NT2/D1 (cell line): Measurements from ENCODE around the gene NRDC.

ENCODE experiments used
- DNase-seq: peaks from one replicate; pipeline ENCODE4 v3.0.0-alpha.2; 2011; ENCODE audit warnings: low read depth, low spot score
- H3K27me3 ChIP-seq: 2 replicates; pipeline ENCODE4 v1.6.0; 2011; ENCODE audit warnings: mild to moderate bottlenecking; ENCODE audit not compliant: insufficient read length, insufficient read depth
- H3K36me3 ChIP-seq: 2 replicates; pipeline ENCODE4 v1.6.1; 2011; ENCODE audit warnings: mild to moderate bottlenecking, low read length, mixed read lengths; ENCODE audit not compliant: insufficient read depth, insufficient read length
- H3K4me1 ChIP-seq: 2 replicates; pipeline ENCODE4 v1.5.1; 2011; ENCODE audit not compliant: insufficient read depth, insufficient read length
- H3K4me3 ChIP-seq: 2 replicates; pipeline ENCODE4 v1.5.1; 2011; ENCODE audit warnings: low read depth; ENCODE audit not compliant: insufficient read length
- H3K9ac ChIP-seq: 2 replicates; pipeline ENCODE4 v1.6.0; 2011; ENCODE audit warnings: low read depth; ENCODE audit not compliant: insufficient read length
- H3K9me3 ChIP-seq: 2 replicates; pipeline ENCODE4 v1.5.1; 2011; ENCODE audit warnings: mild to moderate bottlenecking, low read length; ENCODE audit not compliant: insufficient read depth
- SUZ12 ChIP-seq: IDR thresholded peaks from 2 replicates; pipeline ENCODE4 v1.6.1; 2011; ENCODE audit not compliant: insufficient read length, insufficient read depth; ENCODE audit errors: extremely low read depth
- YY1 ChIP-seq: IDR thresholded peaks from 2 replicates; pipeline ENCODE4 v1.6.1; 2011; ENCODE audit not compliant: insufficient read length, insufficient read depth
- ZNF274 ChIP-seq: IDR thresholded peaks from 2 replicates; pipeline ENCODE4 v1.6.1; 2011; ENCODE audit warnings: mild to moderate bottlenecking, low read depth, low read length

NRDC gene

GRCh38 chr1:51863384-51863783 is 15.1 kb downstream of the NRDC start:
- Histone ChIP-seq H3K4me3 (no peak overlapping the region), H3K27me3 (no peaks in the 10 kb centered on the region), H3K9me3 (no peaks in the 10 kb centered on the region), H3K9ac (no peak overlapping the region), H3K36me3 (peaks cover 42% of the 10 kb centered on the region), H3K4me1 (peaks cover 2% of the 10 kb centered on the region)
- TF ChIP-seq YY1 = no peak
- TF ChIP-seq ZNF274 = no peak
- no peak for TF ChIP-seq SUZ12
- DNase-seq = no peak

- no peaks in the 10 kb centered on the region for H3K9me3 ChIP-seq
- no peak overlapping the region for H3K4me3 ChIP-seq
- H3K9ac ChIP-seq = no peak overlapping the region
- H3K4me1 ChIP-seq = peaks cover 2% of the 10 kb centered on the region
- peaks cover 46% of the 10 kb centered on the region for H3K36me3 ChIP-seq
- no peak for DNase-seq
- no peaks in the 10 kb centered on the region for H3K27me3 ChIP-seq
- no peak for TF ChIP-seq SUZ12
- no peak for TF ChIP-seq YY1
- TF ChIP-seq ZNF274 = no peak
These were observed 16.9 kb downstream of the NRDC start for GRCh38 chr1:51861669-51862068.

GRCh38 chr1:51859735-51860134 is 18.8 kb downstream of the NRDC start:
- H3K27me3 ChIP-seq = no peaks in the 10 kb centered on the region
- peaks cover 56% of the 10 kb centered on the region for H3K36me3 ChIP-seq
- TF ChIP-seq YY1 = no peak
- no peak for TF ChIP-seq ZNF274
- TF ChIP-seq SUZ12 = no peak
- H3K9me3 ChIP-seq = no peaks in the 10 kb centered on the region
- DNase-seq = no peak
- H3K4me1 ChIP-seq = peaks cover 2% of the 10 kb centered on the region
- no peak overlapping the region for H3K4me3 ChIP-seq
- H3K9ac ChIP-seq = no peak overlapping the region

GRCh38 chr1:51859333-51859732 is 19.2 kb downstream of the NRDC start:
- Histone ChIP-seq H3K4me3 (no peak overlapping the region), H3K36me3 (peaks cover 57% of the 10 kb centered on the region), H3K4me1 (peaks cover 2% of the 10 kb centered on the region), H3K9me3 (no peaks in the 10 kb centered on the region), H3K27me3 (no peaks in the 10 kb centered on the region), H3K9ac (no peak overlapping the region)
- no peak for DNase-seq
- TF ChIP-seq ZNF274 = no peak
- no peak for TF ChIP-seq YY1
- no peak for TF ChIP-seq SUZ12

- Histone ChIP-seq H3K36me3 (peaks cover 62% of the 10 kb centered on the region), H3K9ac (no peak overlapping the region), H3K9me3 (no peaks in the 10 kb centered on the region), H3K4me3 (no peak overlapping the region), H3K4me1 (peaks cover 2% of the 10 kb centered on the region), H3K27me3 (no peaks in the 10 kb centered on the region)
- no peak for DNase-seq
- TF ChIP-seq ZNF274 = no peak
- no peak for TF ChIP-seq SUZ12
- no peak for TF ChIP-seq YY1
These were observed 19.6 kb downstream of the NRDC start for GRCh38 chr1:51858892-51859291.

- Histone ChIP-seq H3K4me3 (no peak overlapping the region), H3K36me3 (peaks cover 56% of the 10 kb centered on the region)
- TF ChIP-seq ZNF274 = no peak
- TF ChIP-seq YY1 = no peak
- no peak for TF ChIP-seq SUZ12
These were observed 21.8 kb downstream of the NRDC start for GRCh38 chr1:51856745-51857144.

GRCh38 chr1:51855624-51856023 is 22.9 kb downstream of the NRDC start:
- no peak overlapping the region for H3K4me3 ChIP-seq
- peaks cover 2% of the 10 kb centered on the region for H3K4me1 ChIP-seq
- no peak overlapping the region for H3K9ac ChIP-seq
- no peaks in the 10 kb centered on the region for H3K9me3 ChIP-seq
- peaks cover 60% of the 10 kb centered on the region for H3K36me3 ChIP-seq
- TF ChIP-seq SUZ12 (no peak), YY1 (no peak), ZNF274 (no peak)
- DNase-seq = no peak
- no peaks in the 10 kb centered on the region for H3K27me3 ChIP-seq

More at GRCh38 chr1:51856745-51857144, 21.8 kb downstream of the NRDC start:
- Histone ChIP-seq H3K9ac (no peak overlapping the region), H3K27me3 (no peaks in the 10 kb centered on the region), H3K9me3 (no peaks in the 10 kb centered on the region), H3K4me1 (peaks cover 2% of the 10 kb centered on the region)
- no peak for DNase-seq

GRCh38 chr1:51853360-51853759 is 25.2 kb downstream of the NRDC start:
- H3K9ac ChIP-seq = no peak overlapping the region

More at GRCh38 chr1:51853360-51853759, 25.2 kb downstream of the NRDC start:
- Histone ChIP-seq H3K36me3 (peaks cover 56% of the 10 kb centered on the region), H3K4me1 (no peaks in the 10 kb centered on the region), H3K27me3 (no peaks in the 10 kb centered on the region), H3K4me3 (no peak overlapping the region), H3K9me3 (peaks cover 7% of the 10 kb centered on the region)
- no peak for DNase-seq
- TF ChIP-seq YY1 = no peak
- TF ChIP-seq ZNF274 = no peak
- TF ChIP-seq SUZ12 = no peak
